GM23338 (cell line): ENCODE measurements around the gene L3MBTL2. TPM values are rescaled to one million over a fixed set of nuclear protein-coding genes. Genes with fewer than 3 reads are reported as not detected.

ENCODE experiments used
- ATAC-seq: fragments of 200-7000 bp; cut with Tn5 transposase; 3 replicates; pipeline ENCODE4 v1.9.1; 2020
- DNase-seq: peaks from one replicate; pipeline ENCODE4 v3.0.0-alpha.2; 2015; ENCODE audit warnings: low spot score
- H2AFZ ChIP-seq: fragments of 200-600 bp; sonication (generic); 2 replicates; pipeline ENCODE4 v1.8.0; 2016; ENCODE audit warnings: antibody characterized with exemption, mild to moderate bottlenecking, moderate library complexity
- H3F3A ChIP-seq: fragments of 200-600 bp; sonication (generic); replicated peaks from 2 replicates; pipeline ENCODE4 v1.8.0; 2017; ENCODE audit warnings: antibody characterized with exemption, mixed run types, low read depth
- H3K27ac ChIP-seq: fragments of 200-600 bp; sonication (generic); 2 replicates; pipeline ENCODE4 v1.6.1; 2016; ENCODE audit warnings: low read depth
- H3K27me3 ChIP-seq: fragments of 200-600 bp; sonication (generic); 2 replicates; pipeline ENCODE4 v1.8.0; 2016; ENCODE audit warnings: mild to moderate bottlenecking, mixed run types, moderate library complexity; ENCODE audit not compliant: insufficient read depth
- H3K36me3 ChIP-seq: fragments of 200-600 bp; sonication (generic); 2 replicates; pipeline ENCODE4 v1.8.0; 2016; ENCODE audit warnings: mild to moderate bottlenecking; ENCODE audit not compliant: insufficient read depth
- H3K4me1 ChIP-seq: fragments of 200-600 bp; sonication (generic); 2 replicates; pipeline ENCODE4 v1.8.0; 2016; ENCODE audit warnings: mild to moderate bottlenecking, moderate library complexity; ENCODE audit not compliant: insufficient read depth
- H3K4me2 ChIP-seq: fragments of 200-600 bp; sonication (generic); 2 replicates; pipeline ENCODE4 v1.7.1; 2017; ENCODE audit warnings: mixed run types
- H3K4me3 ChIP-seq: fragments of 200-600 bp; sonication (generic); 2 replicates; pipeline ENCODE4 v1.6.1; 2016; ENCODE audit warnings: mixed run types
- H3K79me2 ChIP-seq: fragments of 200-600 bp; sonication (generic); replicated peaks from 2 replicates; pipeline ENCODE4 v1.8.0; 2017; ENCODE audit warnings: mild to moderate bottlenecking; ENCODE audit not compliant: insufficient read depth
- H3K9me2 ChIP-seq: fragments of 200-600 bp; sonication (generic); 2 replicates; pipeline ENCODE4 v1.8.0; 2017; ENCODE audit not compliant: insufficient read depth
- H4K20me1 ChIP-seq: fragments of 200-600 bp; sonication (generic); replicated peaks from 2 replicates; pipeline ENCODE4 v1.8.0; 2017; ENCODE audit warnings: mild to moderate bottlenecking; ENCODE audit not compliant: insufficient read depth
- H3K27ac Mint-ChIP-seq: 2 replicates; pipeline ENCODE4 v1.8.0; 2020; ENCODE audit warnings: inconsistent platforms, mild to moderate bottlenecking, moderate library complexity, mixed read lengths
- H3K27me3 Mint-ChIP-seq: 3 replicates; pipeline ENCODE4 v1.8.0; 2022; ENCODE audit warnings: low read depth, mild to moderate bottlenecking, moderate library complexity, mixed read lengths, inconsistent platforms; ENCODE audit not compliant: insufficient read depth, poor library complexity
- H3K36me3 Mint-ChIP-seq: 3 replicates; pipeline ENCODE4 v1.8.0; 2021; ENCODE audit warnings: low read depth, mild to moderate bottlenecking, inconsistent platforms, moderate library complexity, mixed read lengths
- H3K4me1 Mint-ChIP-seq: 3 replicates; pipeline ENCODE4 v1.8.0; 2020; ENCODE audit warnings: mild to moderate bottlenecking, inconsistent platforms, mixed read lengths
- H3K4me3 Mint-ChIP-seq: 3 replicates; pipeline ENCODE4 v1.8.0; 2021; ENCODE audit warnings: moderate library complexity, mild to moderate bottlenecking, inconsistent platforms, mixed read lengths
- H3K9me3 Mint-ChIP-seq: 3 replicates; pipeline ENCODE4 v1.8.0; 2020; ENCODE audit warnings: moderate library complexity, mild to moderate bottlenecking, inconsistent platforms, mixed read lengths
- CREB1 ChIP-seq: fragments of 250-450 bp; sonication (Bioruptor Pico); IDR thresholded peaks from 2 replicates; pipeline ENCODE4 v1.5.0; 2020; ENCODE audit warnings: low read depth, mild to moderate bottlenecking, moderate library complexity
- CTCF ChIP-seq, 2 experiments: fragments of 200-600 bp in 1 of 2; sonication (generic) in 1 of 2; conservative IDR thresholded peaks; 2 replicates each; pipeline versions ENCODE4 v1.5.1 to v1.6.1; 2016 to 2017; ENCODE audit warnings: antibody characterized with exemption in 2 of 2, low read depth in 2 of 2, mild to moderate bottlenecking in 2 of 2, moderate library complexity in 1 of 2
- ETS1 ChIP-seq: IDR thresholded peaks from 2 replicates; pipeline ENCODE4 v1.6.1; 2016; ENCODE audit warnings: antibody characterized with exemption
- EZH2 ChIP-seq: fragments of 200-600 bp; sonication (generic); IDR thresholded peaks from one replicate; pipeline ENCODE4 v1.8.0; 2017; ENCODE audit warnings: antibody characterized with exemption, mild to moderate bottlenecking, low read depth; ENCODE audit not compliant: unreplicated experiment
- EZH2phosphoT487 ChIP-seq: fragments of 200-600 bp; sonication (generic); IDR thresholded peaks from one replicate; pipeline ENCODE4 v1.8.1; 2018; ENCODE audit warnings: antibody characterized with exemption; ENCODE audit not compliant: unreplicated experiment
- JUNB ChIP-seq: IDR thresholded peaks from one replicate; pipeline ENCODE4 v1.6.1; 2016; ENCODE audit warnings: antibody characterized with exemption; ENCODE audit not compliant: unreplicated experiment
- NANOG ChIP-seq: IDR thresholded peaks from 2 replicates; pipeline ENCODE4 v1.6.1; 2016; ENCODE audit warnings: antibody characterized with exemption, borderline replicate concordance
- POLR2AphosphoS5 ChIP-seq: IDR thresholded peaks from 2 replicates; pipeline ENCODE4 v1.6.1; 2016; ENCODE audit warnings: antibody characterized with exemption, low read depth
- STAT1 ChIP-seq: IDR thresholded peaks from one replicate; pipeline ENCODE4 v1.6.1; 2016; ENCODE audit warnings: antibody characterized with exemption; ENCODE audit not compliant: unreplicated experiment
- ZNF114 ChIP-seq: fragments of 250-450 bp; sonication (Bioruptor Pico); IDR thresholded peaks from 2 replicates; pipeline ENCODE4 v1.5.0; 2020; ENCODE audit warnings: mild to moderate bottlenecking, moderate library complexity
- ZNF331 ChIP-seq: fragments of 250-450 bp; sonication (Bioruptor Pico); IDR thresholded peaks from 2 replicates; pipeline ENCODE4 v1.5.0; 2020; ENCODE audit warnings: low read depth, mild to moderate bottlenecking, moderate library complexity
- ZNF462 ChIP-seq: fragments of 250-450 bp; sonication (Bioruptor Pico); IDR thresholded peaks from 2 replicates; pipeline ENCODE4 v1.5.0; 2020; ENCODE audit warnings: mild to moderate bottlenecking, moderate library complexity
- polyA plus RNA-seq: library from polyadenylated mRNA; unstranded; fragments of >200 nt; fragmentation: Nextera tagmentation; extraction: Ambion mirVana; gene quantifications from 2 replicates; pipeline ENCODE4 v1.2.1, GENCODE V29; 2016
- total RNA-seq: library from RNA; depleted of rRNA; stranded (reverse); fragments of >200 nt; shearing (Covaris generic); gene quantifications from 2 replicates; pipeline ENCODE4 v1.2.3, GENCODE V29; 2014

L3MBTL2 gene
- total and polyA plus RNA-seq, 2 experiments from 2014 or later: 13.9 to 27.1 TPM

- H3K4me3 Mint-ChIP-seq: no peak overlapping the region
- H3K27me3 Mint-ChIP-seq: peaks cover 41% of the 10 kb centered on the region
- no peak for DNase-seq
These were observed 4.0 kb upstream of the L3MBTL2 start for GRCh38 chr22:41201141-41201540.

GRCh38 chr22:41203118-41203517 lies 2.0 kb upstream of the L3MBTL2 start:
- no peak overlapping the region for H3K27ac ChIP-seq
- H3K4me1 Mint-ChIP-seq: peaks cover 3% of the 10 kb centered on the region
- H3F3A ChIP-seq: 0 out of 2 replicates have a peak, but pooled peaks cover 9% of the 10 kb centered on the region
- H3K9me2 ChIP-seq: no peaks in the 10 kb centered on the region
- ATAC-seq (no peak), DNase-seq (no peak)
- H3K79me2 ChIP-seq: peaks cover 21% of the 10 kb centered on the region
- no peaks in the 10 kb centered on the region; the same call in 1 of the 2 replicates for H3K4me1 ChIP-seq
- no peaks in the 10 kb centered on the region for H3K36me3 ChIP-seq
- no peak overlapping the region for H2AFZ ChIP-seq
- TF ChIP-seq EZH2: no peak
- no peak for TF ChIP-seq ZNF462 (CRISPR knock-in tag)
- no peak for TF ChIP-seq ZNF331 (CRISPR knock-in tag)
- no peak for TF ChIP-seq EZH2phosphoT487
- no peak for TF ChIP-seq CREB1 (CRISPR knock-in tag)
- no peak for TF ChIP-seq STAT1
- TF ChIP-seq NANOG: no peak
- no peak for TF ChIP-seq ETS1
- TF ChIP-seq JUNB: no peak
- TF ChIP-seq ZNF114 (CRISPR knock-in tag): no peak
- TF ChIP-seq CTCF (conservative IDR thresholded peaks at IDR 0.05; ENCODE audit: low read depth in 2 of 2): no peak
- no peak for TF ChIP-seq POLR2AphosphoS5
- H4K20me1 ChIP-seq: no peaks in the 10 kb centered on the region
- no peak overlapping the region for H3K4me3 Mint-ChIP-seq
- peaks cover 26% of the 10 kb centered on the region for H3K27me3 Mint-ChIP-seq
- no peak overlapping the region for H3K4me2 ChIP-seq
- H3K27me3 ChIP-seq: peaks cover 15% of the 10 kb centered on the region
- no peak overlapping the region for H3K27ac Mint-ChIP-seq
- H3K4me3 ChIP-seq: no peak overlapping the region
- no peaks in the 10 kb centered on the region for H3K9me3 Mint-ChIP-seq
- no peaks in the 10 kb centered on the region for H3K36me3 Mint-ChIP-seq

More at GRCh38 chr22:41201141-41201540, 4.0 kb upstream of the L3MBTL2 start:
- H3K4me1 Mint-ChIP-seq: peaks cover 3% of the 10 kb centered on the region
- Histone ChIP-seq H3F3A (peaks cover 15% of the 10 kb centered on the region), H3K9me2 (no peaks in the 10 kb centered on the region), H2AFZ (no peak overlapping the region), H3K4me3 (no peak overlapping the region), H3K36me3 (no peaks in the 10 kb centered on the region), H4K20me1 (no peaks in the 10 kb centered on the region), H3K27me3 (peaks cover 30% of the 10 kb centered on the region), H3K4me2 (no peak overlapping the region), H3K79me2 (peaks cover 8% of the 10 kb centered on the region; the same call in 1 of the 2 replicates), H3K4me1 (no peaks in the 10 kb centered on the region; the same call in 1 of the 2 replicates), H3K27ac (no peak overlapping the region)
- peaks cover 2% of the 10 kb centered on the region; the same call in 1 of the 3 replicates for H3K9me3 Mint-ChIP-seq
- no peak for ATAC-seq
- H3K27ac Mint-ChIP-seq: no peak overlapping the region
- no peaks in the 10 kb centered on the region for H3K36me3 Mint-ChIP-seq
- TF ChIP-seq NANOG: no peak
